ENCODE data around the gene KRTAP7-1.

The KRTAP7-1 gene

GRCh38 chr21:30829659-30830058, at the start of gene KRTAP7-1:
TSS of gene KRTAP7-1 (minus strand) at chr21:30829759. CDS start at chr21:30829698, 61 bp downstream.
- Histone ChIP-seq H3K27me3 (ENCODE audit: control insufficient read depth, insufficient read depth, low read length) (no peaks in the 10 kb centered on the region), H3K4me3 (ENCODE audit: low read depth, low read length) (no peak within 1 kb of the TSS)

GRCh38 chr21:30874526-30874925, 45.0 kb upstream of the KRTAP7-1 start:
- H3K27me3 ChIP-seq (ENCODE audit: control insufficient read depth, insufficient read depth, low read length), result no peaks in the 10 kb centered on the region
- no peaks in the 10 kb centered on the region for H3K9me3 ChIP-seq (ENCODE audit: control insufficient read depth, insufficient read depth, low read depth, low read length)
- H3K4me3 ChIP-seq (ENCODE audit: low read depth, low read length), result no peak overlapping the region
- no peaks in the 10 kb centered on the region for H3K4me1 ChIP-seq (ENCODE audit: control insufficient read depth, insufficient read depth, low read length)
- H3K36me3 ChIP-seq (ENCODE audit: control insufficient read depth, insufficient read depth, low read length), result no peaks in the 10 kb centered on the region
- no peak overlapping the region for H3K27ac ChIP-seq (ENCODE audit: low read depth, low read length)
- no peak overlapping the region for H3K9ac ChIP-seq (ENCODE audit: low read length)

More at GRCh38 chr21:30829659-30830058, at the start of gene KRTAP7-1:
- H3K36me3 ChIP-seq (ENCODE audit: control insufficient read depth, insufficient read depth, low read length), result no peaks in the 10 kb centered on the region
- H3K4me1 ChIP-seq (ENCODE audit: control insufficient read depth, insufficient read depth, low read length), result no peaks in the 10 kb centered on the region
- H3K9ac ChIP-seq (ENCODE audit: low read length), result no peak within 1 kb of the TSS
- no peak within 1 kb of the TSS for H3K27ac ChIP-seq (ENCODE audit: low read depth, low read length)
- H3K9me3 ChIP-seq (ENCODE audit: control insufficient read depth, insufficient read depth, low read depth, low read length), result peaks cover 3% of the 10 kb centered on the region; the same call in 1 of the 2 replicates

- no peaks in the 10 kb centered on the region for H3K4me1 ChIP-seq (ENCODE audit: control insufficient read depth, insufficient read depth, low read length)
- H3K9ac ChIP-seq (ENCODE audit: low read length), result no peak overlapping the region
- H3K27ac ChIP-seq (ENCODE audit: low read depth, low read length), result no peak overlapping the region
- no peaks in the 10 kb centered on the region for H3K36me3 ChIP-seq (ENCODE audit: control insufficient read depth, insufficient read depth, low read length)
- no peak overlapping the region for H3K4me3 ChIP-seq (ENCODE audit: low read depth, low read length)
- no peaks in the 10 kb centered on the region for H3K9me3 ChIP-seq (ENCODE audit: control insufficient read depth, insufficient read depth, low read depth, low read length)
- no peaks in the 10 kb centered on the region for H3K27me3 ChIP-seq (ENCODE audit: control insufficient read depth, insufficient read depth, low read length)
Observed at GRCh38 chr21:30847627-30848500, 18.3 kb upstream of the KRTAP7-1 start.

- Histone ChIP-seq H3K9me3 (ENCODE audit: control insufficient read depth, insufficient read depth, low read depth, low read length) (no peaks in the 10 kb centered on the region), H3K27ac (ENCODE audit: low read depth, low read length) (no peak overlapping the region), H3K27me3 (ENCODE audit: control insufficient read depth, insufficient read depth, low read length) (no peaks in the 10 kb centered on the region), H3K36me3 (ENCODE audit: control insufficient read depth, insufficient read depth, low read length) (no peaks in the 10 kb centered on the region), H3K4me3 (ENCODE audit: low read depth, low read length) (no peak overlapping the region), H3K9ac (ENCODE audit: low read length) (no peak overlapping the region), H3K4me1 (ENCODE audit: control insufficient read depth, insufficient read depth, low read length) (no peaks in the 10 kb centered on the region)
Observed at GRCh38 chr21:30842990-30843389, 13.4 kb upstream of the KRTAP7-1 start.

- no peaks in the 10 kb centered on the region for H3K27me3 ChIP-seq (ENCODE audit: control insufficient read depth, insufficient read depth, low read length)
- no peak overlapping the region for H3K9ac ChIP-seq (ENCODE audit: low read length)
- H3K27ac ChIP-seq (ENCODE audit: low read depth, low read length), result no peak overlapping the region
- H3K36me3 ChIP-seq (ENCODE audit: control insufficient read depth, insufficient read depth, low read length), result no peaks in the 10 kb centered on the region
- H3K4me3 ChIP-seq (ENCODE audit: low read depth, low read length), result no peak overlapping the region
- H3K4me1 ChIP-seq (ENCODE audit: control insufficient read depth, insufficient read depth, low read length), result no peaks in the 10 kb centered on the region
- no peaks in the 10 kb centered on the region for H3K9me3 ChIP-seq (ENCODE audit: control insufficient read depth, insufficient read depth, low read depth, low read length)
Observed at GRCh38 chr21:30839304-30839703, 9.7 kb upstream of the KRTAP7-1 start.

- Histone ChIP-seq H3K9me3 (ENCODE audit: control insufficient read depth, insufficient read depth, low read depth, low read length) (no peaks in the 10 kb centered on the region), H3K9ac (ENCODE audit: low read length) (no peak overlapping the region), H3K27ac (ENCODE audit: low read depth, low read length) (no peak overlapping the region), H3K4me3 (ENCODE audit: low read depth, low read length) (no peak overlapping the region), H3K27me3 (ENCODE audit: control insufficient read depth, insufficient read depth, low read length) (no peaks in the 10 kb centered on the region), H3K4me1 (ENCODE audit: control insufficient read depth, insufficient read depth, low read length) (no peaks in the 10 kb centered on the region), H3K36me3 (ENCODE audit: control insufficient read depth, insufficient read depth, low read length) (no peaks in the 10 kb centered on the region)
Observed at GRCh38 chr21:30838536-30838935, 9.0 kb upstream of the KRTAP7-1 start.

- no peaks in the 10 kb centered on the region for H3K36me3 ChIP-seq (ENCODE audit: control insufficient read depth, insufficient read depth, low read length)
- no peaks in the 10 kb centered on the region for H3K4me1 ChIP-seq (ENCODE audit: control insufficient read depth, insufficient read depth, low read length)
- H3K9me3 ChIP-seq (ENCODE audit: control insufficient read depth, insufficient read depth, low read depth, low read length), result peaks cover 3% of the 10 kb centered on the region; the same call in 1 of the 2 replicates
- H3K27ac ChIP-seq (ENCODE audit: low read depth, low read length), result no peak overlapping the region
- no peak overlapping the region for H3K4me3 ChIP-seq (ENCODE audit: low read depth, low read length)
- no peaks in the 10 kb centered on the region for H3K27me3 ChIP-seq (ENCODE audit: control insufficient read depth, insufficient read depth, low read length)
- no peak overlapping the region for H3K9ac ChIP-seq (ENCODE audit: low read length)
Observed at GRCh38 chr21:30831194-30831765, 1.7 kb upstream of the KRTAP7-1 start.

GRCh38 chr21:30818837-30819610, 10.5 kb downstream of the KRTAP7-1 start:
- Histone ChIP-seq H3K36me3 (ENCODE audit: control insufficient read depth, insufficient read depth, low read length) (no peaks in the 10 kb centered on the region), H3K27me3 (ENCODE audit: control insufficient read depth, insufficient read depth, low read length) (no peaks in the 10 kb centered on the region), H3K9me3 (ENCODE audit: control insufficient read depth, insufficient read depth, low read depth, low read length) (no peaks in the 10 kb centered on the region), H3K27ac (ENCODE audit: low read depth, low read length) (no peak overlapping the region), H3K4me1 (ENCODE audit: control insufficient read depth, insufficient read depth, low read length) (no peaks in the 10 kb centered on the region), H3K9ac (ENCODE audit: low read length) (no peak overlapping the region), H3K4me3 (ENCODE audit: low read depth, low read length) (no peak overlapping the region)

- Histone ChIP-seq H3K4me1 (ENCODE audit: control insufficient read depth, insufficient read depth, low read length) (no peaks in the 10 kb centered on the region; the same call in 1 of the 2 replicates), H3K4me3 (ENCODE audit: low read depth, low read length) (no peak within 1 kb of the TSS), H3K9ac (ENCODE audit: low read length) (no peak within 1 kb of the TSS), H3K9me3 (ENCODE audit: control insufficient read depth, insufficient read depth, low read depth, low read length) (no peaks in the 10 kb centered on the region), H3K36me3 (ENCODE audit: control insufficient read depth, insufficient read depth, low read length) (no peaks in the 10 kb centered on the region), H3K27me3 (ENCODE audit: control insufficient read depth, insufficient read depth, low read length) (no peaks in the 10 kb centered on the region), H3K27ac (ENCODE audit: low read depth, low read length) (no peak within 1 kb of the TSS)
Observed at GRCh38 chr21:30813174-30813573, 16.4 kb downstream of the KRTAP7-1 start, which contains the start of gene KRTAP8-1. TSS of gene KRTAP8-1 (minus strand) at chr21:30813274. CDS start at chr21:30813220, 54 bp downstream.

GRCh38 chr21:30800605-30801004, 29.0 kb downstream of the KRTAP7-1 start:
- no peaks in the 10 kb centered on the region for H3K9me3 ChIP-seq (ENCODE audit: control insufficient read depth, insufficient read depth, low read depth, low read length)
- H3K9ac ChIP-seq (ENCODE audit: low read length), result no peak overlapping the region
- H3K27ac ChIP-seq (ENCODE audit: low read depth, low read length), result no peak overlapping the region
- H3K27me3 ChIP-seq (ENCODE audit: control insufficient read depth, insufficient read depth, low read length), result no peaks in the 10 kb centered on the region
- no peak overlapping the region for H3K4me3 ChIP-seq (ENCODE audit: low read depth, low read length)
- no peaks in the 10 kb centered on the region for H3K36me3 ChIP-seq (ENCODE audit: control insufficient read depth, insufficient read depth, low read length)
- no peaks in the 10 kb centered on the region for H3K4me1 ChIP-seq (ENCODE audit: control insufficient read depth, insufficient read depth, low read length)

Measured in HUES6 (cell line).